Measurements from ENCODE around the gene CHST2. TPM values are rescaled to one million over a fixed set of nuclear protein-coding genes. Genes with fewer than 3 reads are reported as not detected.

Gene CHST2
- total and polyA plus RNA-seq, 2 donors (not counting 1 experiment from before 2014, with no cell fraction given) = 1.1 to 2.6 TPM

- DNase-seq (ENCODE audit: low read depth in 2 of 2) = no peak
- TF ChIP-seq, protein P1, sequence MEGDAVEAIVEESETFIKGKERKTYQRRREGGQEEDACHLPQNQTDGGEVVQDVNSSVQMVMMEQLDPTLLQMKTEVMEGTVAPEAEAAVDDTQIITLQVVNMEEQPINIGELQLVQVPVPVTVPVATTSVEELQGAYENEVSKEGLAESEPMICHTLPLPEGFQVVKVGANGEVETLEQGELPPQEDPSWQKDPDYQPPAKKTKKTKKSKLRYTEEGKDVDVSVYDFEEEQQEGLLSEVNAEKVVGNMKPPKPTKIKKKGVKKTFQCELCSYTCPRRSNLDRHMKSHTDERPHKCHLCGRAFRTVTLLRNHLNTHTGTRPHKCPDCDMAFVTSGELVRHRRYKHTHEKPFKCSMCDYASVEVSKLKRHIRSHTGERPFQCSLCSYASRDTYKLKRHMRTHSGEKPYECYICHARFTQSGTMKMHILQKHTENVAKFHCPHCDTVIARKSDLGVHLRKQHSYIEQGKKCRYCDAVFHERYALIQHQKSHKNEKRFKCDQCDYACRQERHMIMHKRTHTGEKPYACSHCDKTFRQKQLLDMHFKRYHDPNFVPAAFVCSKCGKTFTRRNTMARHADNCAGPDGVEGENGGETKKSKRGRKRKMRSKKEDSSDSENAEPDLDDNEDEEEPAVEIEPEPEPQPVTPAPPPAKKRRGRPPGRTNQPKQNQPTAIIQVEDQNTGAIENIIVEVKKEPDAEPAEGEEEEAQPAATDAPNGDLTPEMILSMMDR (conservative IDR thresholded peaks at IDR 0.05 in 1 of 2, IDR thresholded peaks at IDR 0.05 in 1 of 2; ENCODE audit: low read depth in 1 of 2, low read length in 2 of 2) = no peak
- no peak for TF ChIP-seq EZH2 (IDR thresholded peaks at IDR 0.05; ENCODE audit: low read length, missing control alignments)
Observed at GRCh38 chr3:143147707-143148106, 28.1 kb downstream of the CHST2 start.

GRCh38 chr3:143150071-143150470 is 30.5 kb downstream of the CHST2 start:
- Histone ChIP-seq H3K36me3 (ENCODE audit: control insufficient read depth, insufficient read depth, low read length) (no peaks in the 10 kb centered on the region), H3K27ac (ENCODE audit: insufficient read depth, low read length) (no peak overlapping the region), H3K4me1 (ENCODE audit: control insufficient read depth, extremely low read depth, insufficient read depth, low read length) (peaks cover 6% of the 10 kb centered on the region), H3K9me3 (ENCODE audit: control insufficient read depth, insufficient read depth, low read depth, low read length) (no peaks in the 10 kb centered on the region), H4K20me1 (ENCODE audit: control insufficient read depth, extremely low read depth, insufficient read depth, low read length) (no peaks in the 10 kb centered on the region), H3K4me2 (ENCODE audit: extremely low read depth, insufficient read depth, low read length) (no peak overlapping the region), H3K27me3 (ENCODE audit: control insufficient read depth, insufficient read depth, low read length) (no peaks in the 10 kb centered on the region), H3K79me2 (ENCODE audit: control insufficient read depth, insufficient read depth, low read length) (no peaks in the 10 kb centered on the region), H2AFZ (ENCODE audit: low read length) (no peak overlapping the region), H3K4me3 (replicated peaks in 1 of 4; ENCODE audit: control extremely low read depth in 1 of 4, insufficient read depth in 1 of 4, low read depth in 3 of 4, low read length in 4 of 4) (no peak overlapping the region), H3K9ac (ENCODE audit: insufficient read depth, low read length) (no peak overlapping the region)
- DNase-seq (ENCODE audit: low read depth in 2 of 2) = no peak
- no peak for TF ChIP-seq EZH2 (IDR thresholded peaks at IDR 0.05; ENCODE audit: low read length, missing control alignments)
- TF ChIP-seq, protein P1 (conservative IDR thresholded peaks at IDR 0.05 in 1 of 2, IDR thresholded peaks at IDR 0.05 in 1 of 2; ENCODE audit: low read depth in 1 of 2, low read length in 2 of 2) = no peak

More at GRCh38 chr3:143147707-143148106, 28.1 kb downstream of the CHST2 start:
- Histone ChIP-seq H3K9me3 (ENCODE audit: control insufficient read depth, insufficient read depth, low read depth, low read length) (no peaks in the 10 kb centered on the region), H3K79me2 (ENCODE audit: control insufficient read depth, insufficient read depth, low read length) (no peaks in the 10 kb centered on the region), H3K4me1 (ENCODE audit: control insufficient read depth, extremely low read depth, insufficient read depth, low read length) (peaks cover 6% of the 10 kb centered on the region), H3K27ac (ENCODE audit: insufficient read depth, low read length) (no peak overlapping the region), H2AFZ (ENCODE audit: low read length) (no peak overlapping the region), H4K20me1 (ENCODE audit: control insufficient read depth, extremely low read depth, insufficient read depth, low read length) (no peaks in the 10 kb centered on the region), H3K4me3 (replicated peaks in 1 of 4; ENCODE audit: control extremely low read depth in 1 of 4, insufficient read depth in 1 of 4, low read depth in 3 of 4, low read length in 4 of 4) (no peak overlapping the region), H3K4me2 (ENCODE audit: extremely low read depth, insufficient read depth, low read length) (no peak overlapping the region), H3K36me3 (ENCODE audit: control insufficient read depth, insufficient read depth, low read length) (no peaks in the 10 kb centered on the region), H3K27me3 (ENCODE audit: control insufficient read depth, insufficient read depth, low read length) (no peaks in the 10 kb centered on the region), H3K9ac (ENCODE audit: insufficient read depth, low read length) (no peak overlapping the region)

DNA sequence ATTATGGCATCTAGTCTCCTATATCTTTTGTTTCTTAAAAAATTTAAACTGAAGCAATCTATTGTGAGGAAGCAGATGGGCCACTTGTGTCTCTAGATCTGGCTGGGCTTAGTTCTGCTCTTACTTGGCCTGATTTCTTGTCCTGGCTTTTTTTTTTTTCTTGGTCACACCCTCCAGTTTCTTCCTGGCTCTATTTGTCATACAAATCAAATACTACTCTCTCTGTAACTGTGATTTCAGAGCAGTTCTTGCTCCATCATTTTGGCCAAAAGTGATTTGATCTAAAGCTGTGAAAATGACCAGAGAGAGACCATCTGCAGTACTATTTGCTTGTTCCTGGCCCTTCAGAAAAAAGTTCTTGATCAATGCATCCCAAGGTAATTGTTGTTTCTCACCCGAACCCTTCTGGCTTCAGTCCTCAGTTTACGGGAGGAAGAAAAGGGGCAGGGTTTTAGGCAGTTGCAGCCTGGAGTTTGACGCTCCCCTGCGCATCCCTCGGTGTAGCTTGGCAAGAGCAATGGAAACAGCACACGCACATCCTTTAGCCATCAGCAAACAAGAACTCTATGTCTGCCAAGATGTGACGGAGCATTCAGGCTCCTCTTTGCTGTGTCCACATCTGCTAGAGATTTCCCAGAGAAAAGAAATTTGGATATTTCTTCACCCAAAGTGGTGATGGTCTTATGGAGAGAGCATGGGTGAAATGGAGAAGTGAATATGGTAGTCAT is 31.6 kb downstream of the CHST2 start:
- peak in 1 of 2 donors; percentile 40 for DNase-seq (ENCODE audit: low read depth in 2 of 2)
- no peak overlapping the region for H3K27ac ChIP-seq (ENCODE audit: insufficient read depth, low read length)
- no peak overlapping the region for H3K9ac ChIP-seq (ENCODE audit: insufficient read depth, low read length)

More for the DNA sequence above, 31.6 kb downstream of the CHST2 start:
- H3K4me2 ChIP-seq (ENCODE audit: extremely low read depth, insufficient read depth, low read length) = no peak overlapping the region
- H3K4me3 ChIP-seq (replicated peaks in 1 of 4; ENCODE audit: control extremely low read depth in 1 of 4, insufficient read depth in 1 of 4, low read depth in 3 of 4, low read length in 4 of 4) = no peak overlapping the region
- peaks cover 6% of the 10 kb centered on the region for H3K4me1 ChIP-seq (ENCODE audit: control insufficient read depth, extremely low read depth, insufficient read depth, low read length)
- no peaks in the 10 kb centered on the region for H4K20me1 ChIP-seq (ENCODE audit: control insufficient read depth, extremely low read depth, insufficient read depth, low read length)
- TF ChIP-seq, protein P1 (conservative IDR thresholded peaks at IDR 0.05 in 1 of 2, IDR thresholded peaks at IDR 0.05 in 1 of 2; ENCODE audit: low read depth in 1 of 2, low read length in 2 of 2) = no peak
- TF ChIP-seq EZH2 (IDR thresholded peaks at IDR 0.05; ENCODE audit: low read length, missing control alignments) = no peak
- no peak overlapping the region for H2AFZ ChIP-seq (ENCODE audit: low read length)
- no peaks in the 10 kb centered on the region for H3K36me3 ChIP-seq (ENCODE audit: control insufficient read depth, insufficient read depth, low read length)
- H3K27me3 ChIP-seq (ENCODE audit: control insufficient read depth, insufficient read depth, low read length) = no peaks in the 10 kb centered on the region
- no peaks in the 10 kb centered on the region for H3K9me3 ChIP-seq (ENCODE audit: control insufficient read depth, insufficient read depth, low read depth, low read length)
- no peaks in the 10 kb centered on the region for H3K79me2 ChIP-seq (ENCODE audit: control insufficient read depth, insufficient read depth, low read length)

Data from fibroblast of lung (primary cell).